Stimulated activated CD8-positive, alpha-beta memory T cell treated with anti-CD3 and anti-CD28 coated beads, Interleukin-12 subunit alpha, Interleukin-12 subunit beta, amount 100 ng/mL, for 1 hour (primary cell): Measurements from ENCODE around the gene ABRAXAS1.

Source experiments
- DNase-seq: peaks from one replicate; pipeline ENCODE4 v3.0.0-alpha.2; 2020; ENCODE audit warnings: low read depth

ABRAXAS1 gene

GRCh38 chr4:83454686-83455085 lies 30.2 kb downstream of the ABRAXAS1 start:
- DNase-seq: no peak

DNA sequence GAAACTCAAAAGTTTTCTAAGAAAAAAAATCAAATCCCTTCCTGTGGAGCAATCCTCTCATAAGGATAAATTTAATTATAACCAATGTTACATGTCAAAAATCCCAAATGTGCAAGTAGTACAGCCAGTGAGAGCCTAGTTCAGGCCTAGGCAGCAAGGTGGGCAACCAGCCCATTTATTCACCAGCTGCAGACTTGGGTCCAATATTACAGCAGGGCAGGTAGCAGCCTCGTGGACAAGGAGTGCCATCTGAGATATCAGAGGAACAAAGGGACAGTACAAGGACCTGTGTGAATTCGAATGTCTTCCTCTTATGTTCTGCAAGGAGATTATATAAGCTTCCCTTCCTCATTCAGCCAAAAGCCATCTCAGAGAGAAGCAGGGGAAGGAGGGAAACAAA lies 35.9 kb downstream of the ABRAXAS1 start:
- no peak for DNase-seq

GRCh38 chr4:83440899-83441298 lies 44.0 kb downstream of the ABRAXAS1 start:
- no peak for DNase-seq

DNA sequence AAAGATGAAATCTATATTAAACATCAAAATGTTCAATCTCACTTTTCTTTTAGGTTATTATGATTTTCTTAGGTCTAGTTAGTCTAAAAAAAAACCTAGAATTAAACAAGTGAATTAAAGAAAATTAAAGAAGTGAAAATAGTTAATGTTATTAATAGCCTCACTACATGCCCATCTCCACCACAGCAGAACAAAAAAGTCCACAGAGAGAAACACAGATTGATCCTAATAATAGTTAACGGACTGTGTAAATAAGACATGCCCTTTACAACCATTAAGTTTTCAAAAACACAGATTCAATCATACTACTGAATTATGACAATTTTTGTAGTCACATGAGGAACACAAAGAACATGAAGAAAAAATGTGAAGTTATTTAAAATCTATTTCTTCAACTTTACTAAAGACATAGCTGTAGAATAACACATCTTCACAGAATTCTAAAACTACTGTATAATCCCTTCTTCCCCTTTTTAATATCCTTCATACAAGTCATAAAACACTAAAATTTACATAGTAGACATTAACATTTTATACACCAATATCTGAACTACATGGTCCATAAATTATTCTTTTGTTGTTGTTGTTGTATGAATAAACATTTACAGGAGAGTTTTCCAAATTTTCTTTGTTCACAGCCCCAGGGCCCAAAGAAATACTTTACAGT lies 44.6 kb downstream of the ABRAXAS1 start:
- no peak for DNase-seq

- no peak for DNase-seq
Observed at GRCh38 chr4:83438719-83439118, 46.2 kb downstream of the ABRAXAS1 start.

- no peak for DNase-seq
Observed at GRCh38 chr4:83436680-83437079, 48.2 kb downstream of the ABRAXAS1 start.

DNA sequence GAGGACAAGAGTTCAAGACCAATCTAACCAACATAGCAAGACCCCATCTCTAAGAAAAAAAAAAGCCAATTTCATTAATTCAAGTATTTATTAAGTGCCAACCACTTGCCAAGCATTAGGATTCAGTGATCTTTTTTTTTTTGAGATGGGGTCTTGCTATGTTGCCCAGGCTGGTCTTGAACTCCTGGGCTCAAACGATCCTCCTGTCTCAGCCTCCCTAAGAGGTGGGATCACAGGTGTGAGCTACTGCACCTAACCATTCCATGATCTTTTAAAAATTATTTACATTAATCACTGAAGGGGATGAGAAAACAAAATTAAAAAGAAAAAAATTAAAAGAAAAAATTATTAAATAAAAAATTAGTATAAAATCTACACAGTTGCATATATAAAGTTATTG lies 53.7 kb downstream of the ABRAXAS1 start:
- no peak for DNase-seq

DNA sequence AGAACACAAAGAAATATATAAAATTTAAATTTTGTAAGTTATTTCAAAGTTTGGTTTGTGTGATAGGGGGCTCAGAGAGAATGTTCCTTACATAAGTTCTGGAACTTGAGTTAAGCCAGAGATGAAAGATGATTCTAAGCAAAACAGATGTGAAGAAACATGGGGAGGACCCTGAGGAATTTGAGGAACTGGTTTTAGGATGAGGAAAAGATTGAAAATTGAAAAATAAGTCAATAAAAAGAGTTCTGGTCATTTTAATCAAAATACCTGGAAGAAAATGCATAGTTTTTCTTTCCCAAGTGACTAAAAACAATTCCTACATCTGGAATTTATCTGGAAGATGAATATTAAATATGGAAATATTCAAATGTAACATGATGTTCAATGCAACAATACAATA lies 66.7 kb downstream of the ABRAXAS1 start:
- no peak for DNase-seq

- no peak for DNase-seq
Observed at GRCh38 chr4:83417566-83417965, 67.3 kb downstream of the ABRAXAS1 start.

- no peak for DNase-seq
Observed at GRCh38 chr4:83413676-83414075, 71.2 kb downstream of the ABRAXAS1 start.
